Immature natural killer cell (primary cell): Measurements from ENCODE around the gene CDKAL1. TPM values are rescaled to one million over a fixed set of nuclear protein-coding genes. Genes with fewer than 3 reads are reported as not detected.
"Not testable (repeated sequence)": the region's sequence is repeated elsewhere in the genome, so short reads cannot be mapped to it uniquely, and the experiment has no call there.

ENCODE experiments used
- DNase-seq, 3 donors: peaks; one replicate each; pipeline ENCODE4 v3.0.0; 2022; ENCODE audit warnings: mixed read lengths in 1 of 3
- H3K27ac Mint-ChIP-seq, 6 donors: one replicate each; pipeline ENCODE4 v1.8.0; 2020; ENCODE audit warnings: mixed read lengths in 6 of 6, mild to moderate bottlenecking in 5 of 6, inconsistent platforms in 4 of 6, moderate library complexity in 3 of 6
- H3K27me3 Mint-ChIP-seq, 3 donors: one replicate each; pipeline ENCODE4 v1.8.0; 2020 to 2021; ENCODE audit warnings: low read depth in 3 of 3, mild to moderate bottlenecking in 3 of 3, mixed read lengths in 3 of 3, moderate library complexity in 3 of 3, inconsistent platforms in 1 of 3
- H3K36me3 Mint-ChIP-seq, 3 donors: one replicate each; pipeline ENCODE4 v1.8.0; 2020; ENCODE audit warnings: mixed read lengths in 3 of 3, inconsistent platforms in 2 of 3, mild to moderate bottlenecking in 2 of 3
- H3K4me1 Mint-ChIP-seq, 2 donors: one replicate each; pipeline ENCODE4 v1.8.0; 2020; ENCODE audit warnings: inconsistent platforms in 2 of 2, mild to moderate bottlenecking in 2 of 2, mixed read lengths in 2 of 2, moderate library complexity in 1 of 2
- H3K4me3 Mint-ChIP-seq, 5 donors: one replicate each; pipeline ENCODE4 v1.8.0; 2020; ENCODE audit warnings: mild to moderate bottlenecking in 5 of 5, mixed read lengths in 5 of 5, inconsistent platforms in 3 of 5, moderate library complexity in 3 of 5
- H3K9me3 Mint-ChIP-seq, 6 donors: one replicate each; pipeline ENCODE4 v1.8.0; 2020; ENCODE audit warnings: mild to moderate bottlenecking in 6 of 6, mixed read lengths in 6 of 6, inconsistent platforms in 4 of 6, moderate library complexity in 3 of 6
- polyA plus RNA-seq, 3 donors: library from polyadenylated mRNA; unstranded; fragments of 300-500 nt; fragmentation: Illumina TruSeq; gene quantifications; one replicate each; pipeline ENCODE4 v1.2.3, GENCODE V29; 2021

Gene CDKAL1
- polyA plus RNA-seq, 3 donors from 2014 or later: 22.4 to 32.3 (median 25.4) TPM

DNA sequence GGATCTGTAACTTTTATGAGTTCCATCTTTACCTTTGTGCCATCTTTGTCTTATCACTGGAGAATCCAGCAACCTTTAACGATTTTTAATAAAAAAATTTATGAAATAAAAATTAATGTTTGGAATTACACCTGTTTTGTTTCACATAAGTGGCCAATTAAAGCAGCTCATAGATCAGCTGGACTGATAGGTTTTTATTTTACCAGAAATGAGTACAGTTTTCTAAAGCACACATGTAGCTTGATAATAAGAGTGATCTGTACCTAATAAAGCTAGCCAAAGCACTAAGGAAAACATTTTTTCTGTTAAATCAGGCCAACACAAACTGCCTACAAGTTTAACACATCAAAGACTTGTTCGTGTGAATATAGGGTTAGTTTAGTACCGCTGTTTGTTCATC lies 500.1 kb downstream of the CDKAL1 start:
- Mint-ChIP-seq H3K27me3 (peaks cover 0 to 2% (median 0%) of the 10 kb centered on the region in 3 donors), H3K36me3 (peaks cover 0 to 14% (median 12%) of the 10 kb centered on the region in 3 donors), H3K4me3 (no peak overlapping the region), H3K9me3 (no peaks in the 10 kb centered on the region), H3K27ac (no peak overlapping the region), H3K4me1 (peaks cover 0 to 2% of the 10 kb centered on the region in 2 donors)
- DNase-seq: no peak

DNA sequence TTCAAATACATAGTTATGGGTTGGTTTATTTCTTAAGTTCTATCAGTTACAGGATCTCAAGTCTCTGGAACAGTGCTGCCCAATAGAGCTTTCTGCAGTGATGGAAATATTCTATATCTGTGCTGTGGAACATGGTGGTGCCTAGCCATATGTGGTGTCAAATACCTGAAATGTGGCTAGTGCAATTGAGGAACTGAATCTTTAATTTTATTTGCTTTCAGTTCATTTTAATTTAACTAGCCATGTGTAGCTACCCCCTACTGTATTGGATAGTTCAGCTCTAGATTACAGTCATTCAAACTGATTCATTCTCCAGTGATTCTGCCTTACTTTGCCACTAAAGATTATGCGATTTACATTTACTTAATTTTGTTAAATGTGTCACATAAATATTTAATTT lies 503.2 kb downstream of the CDKAL1 start:
- Mint-ChIP-seq H3K36me3 (no peaks in the 10 kb centered on the region), H3K4me3 (no peak overlapping the region), H3K9me3 (no peaks in the 10 kb centered on the region), H3K27me3 (no peaks in the 10 kb centered on the region), H3K27ac (no peak overlapping the region), H3K4me1 (peaks cover 0 to 2% of the 10 kb centered on the region in 2 donors)
- no peak for DNase-seq

GRCh38 chr6:21039926-21040325 lies 505.7 kb downstream of the CDKAL1 start:
- Mint-ChIP-seq H3K4me3 (no peak overlapping the region), H3K27ac (no peak overlapping the region), H3K9me3 (no peaks in the 10 kb centered on the region), H3K27me3 (no peaks in the 10 kb centered on the region), H3K4me1 (peaks cover 0 to 2% of the 10 kb centered on the region in 2 donors), H3K36me3 (no peaks in the 10 kb centered on the region)
- DNase-seq: no peak

DNA sequence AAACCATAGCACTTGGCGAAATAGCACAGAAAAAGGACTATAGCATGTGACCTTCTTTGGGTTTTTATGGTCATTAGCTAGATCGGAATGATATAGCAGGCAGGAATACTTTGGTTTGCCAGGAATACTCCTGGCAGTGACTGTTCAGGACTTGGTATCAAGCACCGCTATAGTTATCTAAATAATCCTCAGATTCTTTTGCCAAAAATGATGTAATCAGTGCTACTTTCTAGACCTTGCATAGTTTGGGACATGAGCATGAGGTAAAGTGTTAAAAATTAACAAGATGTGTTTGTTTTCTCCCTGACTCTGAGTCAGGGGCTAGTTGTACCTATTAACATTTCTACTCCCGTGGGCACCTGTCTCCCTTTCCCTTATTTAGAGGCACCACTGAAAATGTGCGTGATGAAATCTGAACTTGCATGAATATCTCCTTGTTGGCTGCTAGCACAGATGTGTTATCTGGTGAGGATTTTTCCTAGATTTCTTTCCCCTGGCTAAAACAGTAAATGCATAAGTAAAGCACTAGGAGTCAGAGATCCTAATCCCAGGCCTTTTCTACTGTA lies 511.0 kb downstream of the CDKAL1 start:
- no peaks in the 10 kb centered on the region for H3K4me1 Mint-ChIP-seq
- H3K36me3 Mint-ChIP-seq: no peaks in the 10 kb centered on the region
- H3K9me3 Mint-ChIP-seq: no peaks in the 10 kb centered on the region
- H3K4me3 Mint-ChIP-seq: no peak overlapping the region
- H3K27ac Mint-ChIP-seq: no peak overlapping the region
- no peak for DNase-seq
- no peaks in the 10 kb centered on the region for H3K27me3 Mint-ChIP-seq

DNA sequence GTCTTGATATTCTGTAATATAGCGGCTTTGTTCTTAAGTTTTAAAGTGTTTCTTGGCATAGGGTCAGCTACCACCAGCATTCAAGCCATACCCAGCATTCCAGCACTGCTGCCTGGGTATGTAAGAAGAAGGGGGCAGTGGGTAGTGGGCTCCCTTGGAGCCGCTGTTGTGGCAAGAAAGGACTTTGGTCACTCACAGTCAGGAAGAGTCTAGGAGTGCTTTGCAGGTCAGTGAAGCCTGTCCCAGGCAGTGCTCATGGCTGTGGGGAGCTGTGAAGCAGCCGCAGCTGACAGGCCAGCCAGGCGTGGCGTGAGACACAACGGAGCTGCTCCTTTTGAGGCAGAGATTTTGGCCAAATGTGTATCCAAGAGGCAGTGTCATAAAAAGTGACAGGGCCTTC lies 512.0 kb downstream of the CDKAL1 start:
- no peak overlapping the region for H3K4me3 Mint-ChIP-seq
- H3K27me3 Mint-ChIP-seq: no peaks in the 10 kb centered on the region
- DNase-seq: no peak
- H3K36me3 Mint-ChIP-seq: no peaks in the 10 kb centered on the region
- H3K4me1 Mint-ChIP-seq: no peaks in the 10 kb centered on the region
- H3K9me3 Mint-ChIP-seq: no peaks in the 10 kb centered on the region
- H3K27ac Mint-ChIP-seq: no peak overlapping the region

GRCh38 chr6:21048047-21048446 lies 513.8 kb downstream of the CDKAL1 start:
- Mint-ChIP-seq H3K27ac (no peak overlapping the region), H3K4me1 (no peaks in the 10 kb centered on the region), H3K36me3 (peaks cover 0 to 3% (median 0%) of the 10 kb centered on the region in 3 donors), H3K9me3 (no peaks in the 10 kb centered on the region), H3K27me3 (no peaks in the 10 kb centered on the region), H3K4me3 (no peak overlapping the region)
- DNase-seq: no peak

GRCh38 chr6:21049148-21049547 lies 514.9 kb downstream of the CDKAL1 start:
- H3K27me3 Mint-ChIP-seq: no peaks in the 10 kb centered on the region
- peaks cover 0 to 13% (median 4%) of the 10 kb centered on the region in 3 donors for H3K36me3 Mint-ChIP-seq
- no peaks in the 10 kb centered on the region for H3K9me3 Mint-ChIP-seq
- H3K4me1 Mint-ChIP-seq: no peaks in the 10 kb centered on the region
- DNase-seq: no peak
- no peak overlapping the region for H3K4me3 Mint-ChIP-seq
- no peak overlapping the region for H3K27ac Mint-ChIP-seq

DNA sequence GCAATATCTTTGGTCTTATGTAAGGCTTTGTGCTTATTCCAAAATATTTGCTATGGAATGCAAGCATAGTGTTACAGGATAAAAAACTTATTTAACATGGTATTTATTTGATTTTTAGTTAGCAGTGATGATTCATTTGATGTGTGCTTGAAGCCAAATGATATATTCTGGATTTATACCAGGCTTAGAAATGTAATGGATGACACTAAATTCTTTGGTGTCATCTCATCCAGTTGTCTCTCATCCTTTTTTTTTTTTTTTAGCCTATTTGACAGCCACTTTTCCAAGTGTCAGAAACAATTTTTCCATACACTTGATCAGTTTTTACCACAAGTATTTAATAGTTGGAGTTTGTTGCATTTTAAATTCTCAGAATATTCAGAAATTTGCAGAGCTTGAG lies 515.3 kb downstream of the CDKAL1 start:
- DNase-seq: no peak
- no peak overlapping the region for H3K4me3 Mint-ChIP-seq
- no peaks in the 10 kb centered on the region for H3K9me3 Mint-ChIP-seq
- peaks cover 0 to 13% (median 4%) of the 10 kb centered on the region in 3 donors for H3K36me3 Mint-ChIP-seq
- H3K4me1 Mint-ChIP-seq: no peaks in the 10 kb centered on the region
- H3K27me3 Mint-ChIP-seq: no peaks in the 10 kb centered on the region
- H3K27ac Mint-ChIP-seq: no peak overlapping the region

DNA sequence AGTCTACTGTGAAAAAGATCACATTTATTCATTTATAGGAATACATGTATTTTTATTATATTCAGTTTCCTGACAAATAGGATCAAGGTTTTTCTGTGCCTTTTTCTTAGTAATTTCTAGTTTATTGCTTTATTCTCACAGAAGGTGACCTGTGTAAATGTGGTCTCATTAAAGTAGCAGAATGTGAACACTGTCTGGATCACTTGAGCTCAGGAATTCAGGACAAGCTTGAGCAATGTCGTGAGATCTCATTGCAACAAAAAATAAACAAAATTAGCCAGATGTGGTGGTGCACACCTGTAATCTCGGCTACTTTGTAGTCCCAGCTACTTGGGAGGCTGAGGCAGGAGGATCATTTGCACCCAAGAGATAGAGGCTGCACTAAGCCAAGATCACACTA lies 516.7 kb downstream of the CDKAL1 start:
- H3K4me3 Mint-ChIP-seq: no peak overlapping the region
- peaks cover 0 to 13% (median 5%) of the 10 kb centered on the region in 3 donors for H3K36me3 Mint-ChIP-seq
- DNase-seq: no peak
- no peaks in the 10 kb centered on the region for H3K4me1 Mint-ChIP-seq
- no peak overlapping the region for H3K27ac Mint-ChIP-seq
- H3K27me3 Mint-ChIP-seq: no peaks in the 10 kb centered on the region
- no peaks in the 10 kb centered on the region for H3K9me3 Mint-ChIP-seq

DNA sequence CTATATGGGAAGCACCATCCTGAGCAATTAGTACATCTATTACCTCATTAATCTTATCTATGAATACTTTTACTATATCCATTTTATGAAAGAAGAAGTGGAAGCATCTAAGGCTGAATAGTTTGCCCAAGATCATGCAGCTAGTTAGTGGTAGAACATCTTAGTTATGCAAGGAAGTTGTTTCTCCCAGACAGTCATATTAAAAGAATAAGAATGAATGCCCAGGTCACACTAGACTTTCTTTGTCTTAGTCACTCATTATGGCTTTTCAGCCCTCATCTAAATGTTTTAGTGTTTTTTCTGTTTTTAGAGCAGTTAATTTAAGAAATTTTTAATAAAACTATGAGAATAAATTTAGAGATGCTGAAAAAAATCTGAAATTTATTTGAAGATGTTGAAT lies 517.5 kb downstream of the CDKAL1 start:
- no peaks in the 10 kb centered on the region for H3K4me1 Mint-ChIP-seq
- DNase-seq: no peak
- H3K9me3 Mint-ChIP-seq: no peaks in the 10 kb centered on the region
- H3K27me3 Mint-ChIP-seq: no peaks in the 10 kb centered on the region
- peaks cover 0 to 18% (median 11%) of the 10 kb centered on the region in 3 donors for H3K36me3 Mint-ChIP-seq
- H3K27ac Mint-ChIP-seq: no peak overlapping the region
- no peak overlapping the region for H3K4me3 Mint-ChIP-seq

DNA sequence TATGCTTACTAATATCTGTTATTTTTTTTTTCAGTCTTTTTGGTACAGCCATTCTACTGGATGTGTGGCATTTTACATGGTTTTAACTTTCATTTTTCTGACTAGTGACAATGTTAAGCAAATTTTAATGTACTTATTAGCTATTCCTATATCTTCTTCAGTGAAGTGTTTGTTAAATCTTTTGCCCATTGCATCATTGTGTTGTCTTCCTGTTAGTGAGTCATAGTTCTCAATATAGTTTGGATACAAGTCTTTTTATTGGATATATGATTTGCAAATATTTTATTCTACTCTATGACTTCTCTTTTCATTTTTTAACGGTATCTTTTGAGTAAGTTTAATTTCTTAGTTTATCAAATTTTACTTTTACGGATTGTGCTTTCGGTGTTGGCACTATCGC lies 519.4 kb downstream of the CDKAL1 start:
- H3K9me3 Mint-ChIP-seq: peaks cover 0 to 15% (median 7%) of the 10 kb centered on the region in 6 donors
- H3K4me1 Mint-ChIP-seq: peaks cover 0 to 6% of the 10 kb centered on the region in 2 donors
- no peak for DNase-seq
- H3K4me3 Mint-ChIP-seq: no peak overlapping the region
- H3K27ac Mint-ChIP-seq: no peak overlapping the region
- H3K27me3 Mint-ChIP-seq: peaks cover 0 to 2% (median 0%) of the 10 kb centered on the region in 3 donors
- peaks cover 8 to 30% (median 28%) of the 10 kb centered on the region in 3 donors for H3K36me3 Mint-ChIP-seq

DNA sequence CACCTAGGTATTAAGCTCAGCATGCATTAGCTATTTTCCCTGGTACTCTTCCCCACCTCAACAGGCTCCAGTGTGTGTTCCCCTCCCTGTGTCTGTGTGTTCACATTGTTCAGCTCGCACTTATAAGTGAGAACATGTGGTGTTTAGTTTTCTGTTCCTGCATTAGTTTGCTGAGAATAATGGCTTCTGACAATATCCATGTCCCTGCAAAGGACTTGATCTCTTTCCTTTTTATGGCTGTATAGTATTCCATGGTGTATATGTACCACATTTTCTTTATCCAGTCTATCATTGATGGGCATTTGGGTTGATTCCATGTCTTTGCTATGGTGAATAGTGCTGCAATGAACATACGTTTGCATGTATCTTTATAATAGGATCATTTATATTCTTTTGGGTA lies 521.2 kb downstream of the CDKAL1 start:
- Mint-ChIP-seq H3K36me3 (peaks cover 13 to 39% (median 36%) of the 10 kb centered on the region in 3 donors), H3K9me3 (peaks cover 2 to 20% (median 11%) of the 10 kb centered on the region in 6 donors)

GRCh38 chr6:21061892-21062291 lies 527.6 kb downstream of the CDKAL1 start:
- H3K27me3 Mint-ChIP-seq: peaks cover 0 to 2% (median 0%) of the 10 kb centered on the region in 3 donors
- H3K4me3 Mint-ChIP-seq: no peak overlapping the region
- peaks cover 0 to 6% of the 10 kb centered on the region in 2 donors for H3K4me1 Mint-ChIP-seq
- peaks cover 2 to 21% (median 11%) of the 10 kb centered on the region in 6 donors for H3K9me3 Mint-ChIP-seq
- DNase-seq: no peak
- H3K27ac Mint-ChIP-seq: no peak overlapping the region
- peaks cover 22 to 47% (median 25%) of the 10 kb centered on the region in 3 donors for H3K36me3 Mint-ChIP-seq

More for the DNA sequence above, 521.2 kb downstream of the CDKAL1 start:
- not testable (repeated sequence) for H3K4me3 Mint-ChIP-seq, H3K27ac Mint-ChIP-seq, H3K4me1 Mint-ChIP-seq, H3K27me3 Mint-ChIP-seq, DNase-seq

DNA sequence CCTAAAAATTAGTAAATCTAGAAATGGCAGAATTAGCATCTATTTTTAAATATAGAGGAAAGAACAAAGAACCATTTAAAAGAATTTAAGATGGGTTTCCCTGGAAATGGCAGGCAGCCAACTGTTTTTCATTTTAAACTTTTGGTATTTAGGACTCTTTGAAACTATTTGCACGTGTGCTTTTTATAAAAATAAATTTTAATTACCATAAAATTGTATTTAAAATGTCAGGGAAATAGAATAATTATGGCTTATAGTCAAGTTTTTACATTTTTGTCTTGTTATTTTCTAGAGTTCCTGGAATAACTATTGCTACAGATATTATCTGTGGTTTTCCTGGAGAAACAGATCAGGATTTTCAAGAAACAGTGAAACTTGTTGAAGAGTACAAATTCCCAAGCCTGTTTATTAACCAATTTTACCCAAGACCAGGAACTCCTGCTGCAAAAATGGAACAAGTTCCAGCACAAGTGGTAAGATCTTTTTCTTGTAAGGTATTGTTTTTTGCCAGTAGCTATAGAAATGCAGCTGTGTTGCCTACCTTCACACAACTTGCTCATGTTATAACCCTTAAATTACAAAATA lies 530.6 kb downstream of the CDKAL1 start:
- no peak for DNase-seq
- H3K27me3 Mint-ChIP-seq: no peaks in the 10 kb centered on the region
- H3K36me3 Mint-ChIP-seq: peaks cover 16 to 43% (median 23%) of the 10 kb centered on the region in 3 donors

DNA sequence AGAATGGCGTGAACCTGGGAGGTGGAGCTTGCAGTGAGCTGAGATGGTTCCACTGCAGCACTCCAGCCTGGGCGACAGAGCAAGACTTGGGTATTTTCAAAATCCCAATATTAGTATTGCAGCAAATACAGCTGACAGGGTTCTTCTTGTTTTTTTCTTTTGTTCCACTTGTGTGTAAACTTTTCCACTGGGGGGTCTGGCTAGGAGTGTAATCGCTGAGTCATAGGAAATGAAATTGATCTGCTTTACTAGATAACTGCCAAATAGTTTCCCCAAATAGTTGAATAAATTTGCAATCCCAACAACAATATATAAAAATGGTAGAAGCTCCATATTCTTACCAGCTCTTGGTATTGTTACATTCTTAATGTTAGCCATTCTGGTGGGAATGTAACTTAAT lies 533.3 kb downstream of the CDKAL1 start:
- peaks cover 33 to 62% (median 43%) of the 10 kb centered on the region in 3 donors for H3K36me3 Mint-ChIP-seq
- peaks cover 0 to 3% (median 2%) of the 10 kb centered on the region in 3 donors for H3K27me3 Mint-ChIP-seq
- no peak overlapping the region for H3K4me3 Mint-ChIP-seq
- no peak overlapping the region for H3K27ac Mint-ChIP-seq
- no peaks in the 10 kb centered on the region for H3K4me1 Mint-ChIP-seq
- no peak for DNase-seq
- H3K9me3 Mint-ChIP-seq: peaks cover 0 to 14% (median under 1%) of the 10 kb centered on the region in 6 donors

More for the DNA sequence above, 530.6 kb downstream of the CDKAL1 start:
- Mint-ChIP-seq H3K4me1 (no peaks in the 10 kb centered on the region), H3K9me3 (peaks cover 0 to 4% (median 3%) of the 10 kb centered on the region in 6 donors), H3K4me3 (no peak overlapping the region), H3K27ac (peak overlapping the region in 1 of 6 donors; percentile 23)
